Loucy (cell line): Measurements from ENCODE around the gene ZNF724.

Experiments used
- H2AFZ ChIP-seq: fragments of 200-600 bp; sonication (generic); 2 replicates; pipeline ENCODE4 v1.6.0; 2016; ENCODE audit warnings: antibody characterized with exemption, mild to moderate bottlenecking, low read length, moderate library complexity
- H3F3A ChIP-seq: fragments of 200-600 bp; 2 replicates; pipeline ENCODE4 v1.6.0; 2016; ENCODE audit warnings: antibody characterized with exemption, low read depth, mild to moderate bottlenecking
- H3K27me3 ChIP-seq: fragments of 200-600 bp; sonication (generic); 2 replicates; pipeline ENCODE4 v1.6.1; 2014; ENCODE audit warnings: low read length, mild to moderate bottlenecking; ENCODE audit not compliant: insufficient read depth, poor library complexity, severe bottlenecking
- H3K36me3 ChIP-seq: fragments of 200-600 bp; sonication (generic); 2 replicates; pipeline ENCODE4 v1.6.1; 2016; ENCODE audit warnings: low read length; ENCODE audit not compliant: insufficient read depth
- H3K4me1 ChIP-seq: fragments of 200-600 bp; sonication (generic); 2 replicates; pipeline ENCODE4 v1.5.1; 2014; ENCODE audit warnings: low read length, mild to moderate bottlenecking; ENCODE audit not compliant: insufficient read depth, poor library complexity, severe bottlenecking
- H3K4me2 ChIP-seq: fragments of 200-600 bp; sonication (generic); 2 replicates; pipeline ENCODE4 v1.6.0; 2014; ENCODE audit warnings: antibody characterized with exemption, low read length, low read depth, mild to moderate bottlenecking; ENCODE audit not compliant: poor library complexity, severe bottlenecking
- H3K4me3 ChIP-seq: fragments of 200-600 bp; sonication (generic); 2 replicates; pipeline ENCODE4 v1.5.1; 2014; ENCODE audit warnings: low read length, mild to moderate bottlenecking, mixed read lengths; ENCODE audit not compliant: poor library complexity, severe bottlenecking
- H3K79me2 ChIP-seq: fragments of 200-600 bp; sonication (generic); 2 replicates; pipeline ENCODE4 v1.6.1; 2014; ENCODE audit warnings: low read length; ENCODE audit not compliant: insufficient read depth
- H3K9ac ChIP-seq: fragments of 200-600 bp; sonication (generic); 2 replicates; pipeline ENCODE4 v1.6.0; 2014; ENCODE audit warnings: mild to moderate bottlenecking, low read depth, low read length, moderate library complexity; ENCODE audit not compliant: poor library complexity, severe bottlenecking
- H3K9me2 ChIP-seq: fragments of 200-600 bp; sonication (generic); replicated peaks from 2 replicates; pipeline ENCODE4 v1.6.1; 2016; ENCODE audit warnings: low read depth, low read length, mixed read lengths
- H3K9me3 ChIP-seq: fragments of 200-600 bp; sonication (generic); 2 replicates; pipeline ENCODE4 v1.6.1; 2014; ENCODE audit warnings: mild to moderate bottlenecking, antibody characterized with exemption, low read length, low read depth; ENCODE audit not compliant: insufficient read depth
- H4K20me1 ChIP-seq: fragments of 200-600 bp; sonication (generic); 2 replicates; pipeline ENCODE4 v1.6.0; 2014; ENCODE audit warnings: antibody characterized with exemption, low read length, mild to moderate bottlenecking; ENCODE audit not compliant: insufficient read depth, poor library complexity, severe bottlenecking
- EZH2phosphoT487 ChIP-seq: fragments of 200-600 bp; IDR thresholded peaks from 2 replicates; pipeline ENCODE4 v1.6.1; 2018; ENCODE audit warnings: antibody characterized with exemption, mild to moderate bottlenecking, moderate library complexity, borderline replicate concordance
- TF ChIP-seq, protein P1 (sequence below): fragments of 200-600 bp; sonication (generic); conservative IDR thresholded peaks from 2 replicates; pipeline ENCODE4 v1.5.1; 2014; ENCODE audit warnings: mild to moderate bottlenecking, antibody characterized with exemption, low read length

The ZNF724 gene

GRCh38 chr19:23262920-23263319 is 12.7 kb upstream of the ZNF724 start:
- Histone ChIP-seq H3K9ac (no peak overlapping the region), H3K79me2 (no peaks in the 10 kb centered on the region), H3K9me2 (no peaks in the 10 kb centered on the region), H3K9me3 (no peaks in the 10 kb centered on the region), H3K4me3 (no peak overlapping the region), H3F3A (no peaks in the 10 kb centered on the region), H2AFZ (no peak overlapping the region), H3K4me2 (no peak overlapping the region), H3K27me3 (no peaks in the 10 kb centered on the region), H3K36me3 (peaks cover 25% of the 10 kb centered on the region; the same call in 1 of the 2 replicates), H4K20me1 (no peaks in the 10 kb centered on the region), H3K4me1 (no peaks in the 10 kb centered on the region)
- no peak for TF ChIP-seq EZH2phosphoT487
- TF ChIP-seq, protein P1, sequence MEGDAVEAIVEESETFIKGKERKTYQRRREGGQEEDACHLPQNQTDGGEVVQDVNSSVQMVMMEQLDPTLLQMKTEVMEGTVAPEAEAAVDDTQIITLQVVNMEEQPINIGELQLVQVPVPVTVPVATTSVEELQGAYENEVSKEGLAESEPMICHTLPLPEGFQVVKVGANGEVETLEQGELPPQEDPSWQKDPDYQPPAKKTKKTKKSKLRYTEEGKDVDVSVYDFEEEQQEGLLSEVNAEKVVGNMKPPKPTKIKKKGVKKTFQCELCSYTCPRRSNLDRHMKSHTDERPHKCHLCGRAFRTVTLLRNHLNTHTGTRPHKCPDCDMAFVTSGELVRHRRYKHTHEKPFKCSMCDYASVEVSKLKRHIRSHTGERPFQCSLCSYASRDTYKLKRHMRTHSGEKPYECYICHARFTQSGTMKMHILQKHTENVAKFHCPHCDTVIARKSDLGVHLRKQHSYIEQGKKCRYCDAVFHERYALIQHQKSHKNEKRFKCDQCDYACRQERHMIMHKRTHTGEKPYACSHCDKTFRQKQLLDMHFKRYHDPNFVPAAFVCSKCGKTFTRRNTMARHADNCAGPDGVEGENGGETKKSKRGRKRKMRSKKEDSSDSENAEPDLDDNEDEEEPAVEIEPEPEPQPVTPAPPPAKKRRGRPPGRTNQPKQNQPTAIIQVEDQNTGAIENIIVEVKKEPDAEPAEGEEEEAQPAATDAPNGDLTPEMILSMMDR = no peak

DNA sequence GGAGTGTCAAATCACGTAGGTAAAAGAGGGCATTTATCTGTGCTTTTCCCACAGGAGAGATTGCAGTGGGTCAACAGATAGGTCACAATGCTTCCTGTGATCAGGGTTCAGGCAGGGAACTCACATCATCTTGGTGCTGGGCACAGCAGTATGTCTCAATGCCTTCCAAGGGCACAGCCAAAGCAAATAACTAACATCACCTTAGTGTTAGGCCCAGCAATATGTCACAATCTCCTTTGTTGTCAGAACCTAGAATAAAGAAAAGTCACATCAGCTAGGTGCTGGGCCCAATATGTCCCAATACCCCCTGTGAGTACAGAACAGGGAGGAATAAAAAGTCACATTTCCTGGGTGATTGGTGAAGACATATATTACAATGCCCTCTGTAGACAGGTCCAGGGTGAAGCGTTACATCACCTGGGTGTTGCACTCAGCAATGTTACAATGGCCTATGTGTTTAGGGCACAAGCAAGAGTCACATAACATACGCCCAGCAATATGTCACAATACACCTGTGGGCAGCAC is 11.4 kb upstream of the ZNF724 start:
- Histone ChIP-seq H3K9me3 (no peaks in the 10 kb centered on the region), H4K20me1 (no peaks in the 10 kb centered on the region), H3K27me3 (no peaks in the 10 kb centered on the region), H3K9ac (no peak overlapping the region), H3K9me2 (no peaks in the 10 kb centered on the region), H3K79me2 (no peaks in the 10 kb centered on the region), H3K4me1 (no peaks in the 10 kb centered on the region), H3K4me2 (no peak overlapping the region), H3K36me3 (peaks cover 24% of the 10 kb centered on the region; the same call in 1 of the 2 replicates), H3F3A (no peaks in the 10 kb centered on the region), H3K4me3 (no peak overlapping the region), H2AFZ (no peak overlapping the region)
- TF ChIP-seq EZH2phosphoT487 = no peak
- TF ChIP-seq, protein P1 = no peak

DNA sequence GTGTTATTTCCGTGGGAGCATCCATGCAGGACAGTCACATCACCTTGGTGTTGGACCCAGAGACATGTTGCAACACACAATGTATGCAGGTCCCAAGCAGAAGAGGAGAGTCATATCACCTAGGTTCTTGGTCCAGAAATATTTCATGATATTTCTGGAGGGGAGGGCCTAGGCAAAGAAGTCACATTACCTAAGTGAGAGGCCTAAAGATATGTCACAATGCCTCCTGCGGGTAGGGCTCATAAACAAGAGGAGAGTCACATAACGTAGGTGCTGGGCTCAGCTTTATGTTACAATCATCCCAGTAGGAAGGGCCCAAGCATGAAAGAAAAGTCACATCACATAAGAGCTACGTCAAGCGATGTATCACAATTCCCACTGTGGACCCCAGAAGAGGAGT is 10.8 kb upstream of the ZNF724 start:
- peaks cover 24% of the 10 kb centered on the region; the same call in 1 of the 2 replicates for H3K36me3 ChIP-seq
- no peaks in the 10 kb centered on the region for H3F3A ChIP-seq
- H3K9ac ChIP-seq = no peak overlapping the region
- H3K27me3 ChIP-seq = no peaks in the 10 kb centered on the region
- no peak overlapping the region for H2AFZ ChIP-seq
- H3K9me2 ChIP-seq = no peaks in the 10 kb centered on the region
- no peaks in the 10 kb centered on the region for H3K9me3 ChIP-seq
- H4K20me1 ChIP-seq = no peaks in the 10 kb centered on the region
- no peak overlapping the region for H3K4me3 ChIP-seq
- TF ChIP-seq, protein P1 = no peak
- TF ChIP-seq EZH2phosphoT487 = no peak
- no peaks in the 10 kb centered on the region for H3K79me2 ChIP-seq
- H3K4me2 ChIP-seq = no peak overlapping the region
- H3K4me1 ChIP-seq = no peaks in the 10 kb centered on the region
